GM12875 (cell line): ENCODE data around the gene SEMA3A.
"Not testable (repeated sequence)": the region's sequence is repeated elsewhere in the genome, so short reads cannot be mapped to it uniquely, and the experiment has no call there.

Experiments used
- H3K4me3 ChIP-seq: one replicate; pipeline ENCODE4 v1.5.1; 2011; ENCODE audit warnings: low read depth, low read length, control low read depth
- TF ChIP-seq, protein P1 (sequence below): IDR thresholded peaks from 2 replicates; pipeline ENCODE4 v1.5.1; 2011; ENCODE audit warnings: low read depth, mild to moderate bottlenecking, control low read depth, inconsistent platforms, low read length, moderate library complexity, borderline replicate concordance; ENCODE audit not compliant: insufficient read depth

Gene SEMA3A

DNA sequence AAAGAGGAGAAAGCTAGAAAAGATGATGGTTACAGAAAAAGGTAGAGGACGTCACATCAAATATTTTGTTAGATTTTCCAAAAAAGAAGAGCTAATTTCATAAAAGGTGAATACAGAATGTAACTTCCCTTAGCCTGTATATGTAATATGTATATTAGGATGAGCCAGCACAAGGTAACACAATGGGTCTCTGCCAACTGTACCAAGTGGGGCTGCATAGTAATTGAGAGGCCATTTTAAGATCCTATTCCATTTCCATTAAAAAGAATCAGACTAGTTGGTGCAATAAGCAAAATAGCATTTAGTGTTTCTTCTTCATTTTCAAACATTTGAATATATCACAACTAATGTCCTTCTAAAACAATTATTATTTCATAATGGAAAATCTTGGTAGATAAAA lies 134.6 kb downstream of the SEMA3A start:
- TF ChIP-seq, protein P1, sequence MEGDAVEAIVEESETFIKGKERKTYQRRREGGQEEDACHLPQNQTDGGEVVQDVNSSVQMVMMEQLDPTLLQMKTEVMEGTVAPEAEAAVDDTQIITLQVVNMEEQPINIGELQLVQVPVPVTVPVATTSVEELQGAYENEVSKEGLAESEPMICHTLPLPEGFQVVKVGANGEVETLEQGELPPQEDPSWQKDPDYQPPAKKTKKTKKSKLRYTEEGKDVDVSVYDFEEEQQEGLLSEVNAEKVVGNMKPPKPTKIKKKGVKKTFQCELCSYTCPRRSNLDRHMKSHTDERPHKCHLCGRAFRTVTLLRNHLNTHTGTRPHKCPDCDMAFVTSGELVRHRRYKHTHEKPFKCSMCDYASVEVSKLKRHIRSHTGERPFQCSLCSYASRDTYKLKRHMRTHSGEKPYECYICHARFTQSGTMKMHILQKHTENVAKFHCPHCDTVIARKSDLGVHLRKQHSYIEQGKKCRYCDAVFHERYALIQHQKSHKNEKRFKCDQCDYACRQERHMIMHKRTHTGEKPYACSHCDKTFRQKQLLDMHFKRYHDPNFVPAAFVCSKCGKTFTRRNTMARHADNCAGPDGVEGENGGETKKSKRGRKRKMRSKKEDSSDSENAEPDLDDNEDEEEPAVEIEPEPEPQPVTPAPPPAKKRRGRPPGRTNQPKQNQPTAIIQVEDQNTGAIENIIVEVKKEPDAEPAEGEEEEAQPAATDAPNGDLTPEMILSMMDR = no peak
- no peak overlapping the region for H3K4me3 ChIP-seq

DNA sequence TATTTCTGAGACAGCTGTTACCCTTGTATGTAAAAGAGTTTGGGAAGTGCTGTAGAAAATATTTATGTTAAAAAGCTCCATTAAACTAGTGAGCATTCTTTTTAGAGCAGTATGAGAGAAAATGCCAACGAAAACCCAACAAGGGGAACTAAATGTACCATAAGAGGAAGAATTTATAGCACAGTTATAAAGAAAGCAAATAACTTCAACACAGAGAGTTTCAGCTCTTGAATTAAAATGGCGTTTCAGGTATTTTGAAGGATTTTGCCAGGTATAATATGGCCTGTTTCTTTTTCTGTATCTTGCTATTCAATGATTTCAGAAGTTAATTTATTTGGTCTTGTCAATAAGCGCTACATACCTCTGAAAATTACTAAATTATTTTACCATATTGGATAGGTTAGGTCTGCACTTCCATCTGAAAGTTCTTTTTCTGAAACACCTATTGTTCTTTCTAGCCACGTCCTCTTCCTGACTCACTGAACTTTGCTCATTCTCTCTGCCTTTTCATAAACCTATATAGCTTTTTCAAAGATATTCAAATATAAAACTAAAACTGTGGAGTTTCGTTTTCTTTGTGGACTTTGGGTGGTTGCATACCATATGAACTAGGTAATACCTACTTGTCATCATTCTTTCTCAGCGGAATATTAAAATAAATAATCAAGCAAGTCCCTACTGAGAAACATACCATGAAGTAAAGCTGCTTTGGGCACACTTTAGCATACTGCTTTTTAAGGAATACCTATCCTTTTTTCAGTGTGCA lies 136.1 kb downstream of the SEMA3A start:
- TF ChIP-seq, protein P1 = no peak
- no peak overlapping the region for H3K4me3 ChIP-seq

GRCh38 chr7:84057576-84057975 lies 137.0 kb downstream of the SEMA3A start:
- H3K4me3 ChIP-seq = no peak overlapping the region
- TF ChIP-seq, protein P1 = no peak

DNA sequence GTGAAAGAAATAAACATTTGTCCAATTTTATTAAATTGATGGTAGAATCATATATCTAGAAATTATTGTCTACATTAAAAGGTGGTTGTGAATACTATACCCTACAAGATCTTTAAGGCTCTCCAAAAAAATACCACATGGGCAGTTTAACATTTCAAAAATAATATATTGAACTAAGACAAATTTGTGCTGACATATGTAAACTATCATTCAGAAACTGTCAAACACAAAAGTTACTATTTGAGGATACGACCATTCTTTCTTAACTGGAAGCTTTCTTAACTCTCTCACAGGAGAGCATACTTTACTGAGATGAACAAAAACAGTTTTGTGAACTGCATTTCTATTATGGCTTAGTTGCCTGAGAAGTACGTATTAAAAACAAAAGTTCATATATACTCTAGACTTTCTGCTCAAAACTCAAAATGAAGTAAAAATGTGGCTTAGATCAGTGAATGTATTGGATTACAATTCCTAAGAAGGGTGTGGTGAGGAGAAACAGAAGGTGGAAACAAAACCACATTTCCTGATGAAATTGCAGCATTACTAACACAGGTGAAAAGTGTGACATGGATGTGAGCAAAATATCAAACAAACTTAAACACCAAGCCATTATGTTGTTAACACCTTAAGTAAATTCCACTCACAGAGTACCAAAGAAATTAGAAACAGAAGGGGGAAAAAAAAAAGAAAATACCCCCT lies 138.5 kb downstream of the SEMA3A start:
- H3K4me3 ChIP-seq = no peak overlapping the region
- TF ChIP-seq, protein P1 = no peak

GRCh38 chr7:84055199-84055598 lies 139.4 kb downstream of the SEMA3A start:
- H3K4me3 ChIP-seq = not testable (repeated sequence)

GRCh38 chr7:84049071-84049836 lies 145.3 kb downstream of the SEMA3A start:
- TF ChIP-seq, protein P1 = no peak
- no peak overlapping the region for H3K4me3 ChIP-seq

DNA sequence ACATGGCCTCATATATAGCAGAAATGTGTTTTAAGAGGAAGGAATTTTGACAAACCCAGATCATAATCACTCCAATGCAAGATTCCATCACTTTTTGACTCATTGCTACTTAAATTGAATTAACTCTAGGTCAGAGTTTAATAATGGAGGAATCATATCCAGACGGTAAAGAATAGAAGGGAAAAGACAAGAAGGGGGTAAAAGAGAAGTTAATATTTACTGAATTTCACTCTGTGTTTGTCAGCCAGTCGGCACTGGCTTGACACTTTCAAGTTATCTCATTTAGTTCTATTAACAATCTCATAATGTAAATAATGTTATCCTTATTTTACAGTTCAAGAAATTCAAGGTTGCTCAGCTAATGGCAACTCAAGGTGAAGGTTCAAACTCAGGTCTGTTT lies 147.5 kb downstream of the SEMA3A start:
- TF ChIP-seq, protein P1 = no peak
- no peak overlapping the region for H3K4me3 ChIP-seq
